GM18870 (cell line): ENCODE measurements around the gene ZNF638.

Experiments
- ATAC-seq: cut with Tn5 transposase; IDR thresholded peaks from one replicate; pipeline ENCODE4 v1.9.1; 2021; ENCODE audit warnings: moderate library complexity; ENCODE audit not compliant: unreplicated experiment

Gene ZNF638

GRCh38 chr2:71469403-71470398 lies 138.1 kb downstream of the ZNF638 start:
- ATAC-seq, result no peak

GRCh38 chr2:71471276-71471675 lies 139.7 kb downstream of the ZNF638 start:
- no peak for ATAC-seq

GRCh38 chr2:71472019-71472418 lies 140.4 kb downstream of the ZNF638 start:
- no peak for ATAC-seq

DNA sequence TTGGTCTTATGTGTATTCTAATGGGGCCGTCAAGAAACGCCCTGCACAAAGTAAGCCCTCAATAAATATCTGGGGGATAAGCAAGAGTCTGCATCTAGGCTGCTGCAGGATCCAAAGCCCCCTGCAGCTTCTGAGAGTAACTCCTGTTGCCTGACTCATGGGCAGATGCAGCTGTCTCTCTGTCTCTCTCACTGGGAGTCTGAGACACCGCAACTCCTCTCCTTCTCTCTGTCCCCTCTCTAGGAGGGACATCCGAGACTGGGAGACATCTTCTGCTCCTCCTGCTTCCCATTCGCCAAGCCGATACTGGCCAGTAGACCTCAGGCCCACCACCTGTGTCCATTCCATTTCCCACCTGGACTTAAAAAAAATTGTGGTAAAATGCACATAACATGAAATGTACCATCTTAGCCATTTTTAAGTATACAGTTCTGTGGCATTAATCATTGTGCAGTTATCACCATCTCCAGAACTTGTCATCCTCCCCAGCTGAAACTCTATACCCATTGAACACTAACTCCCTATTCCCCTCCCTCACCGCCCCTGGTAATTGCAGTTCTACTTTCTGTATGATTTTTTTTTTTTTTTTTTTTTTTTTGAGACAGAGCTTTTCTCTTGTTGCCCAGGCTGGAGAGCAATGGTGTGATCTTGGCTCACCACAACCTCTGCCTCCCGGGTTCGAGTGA lies 141.9 kb downstream of the ZNF638 start:
- ATAC-seq, result no peak

- no peak for ATAC-seq
Measured at GRCh38 chr2:71474116-71474743, 142.6 kb downstream of the ZNF638 start.

DNA sequence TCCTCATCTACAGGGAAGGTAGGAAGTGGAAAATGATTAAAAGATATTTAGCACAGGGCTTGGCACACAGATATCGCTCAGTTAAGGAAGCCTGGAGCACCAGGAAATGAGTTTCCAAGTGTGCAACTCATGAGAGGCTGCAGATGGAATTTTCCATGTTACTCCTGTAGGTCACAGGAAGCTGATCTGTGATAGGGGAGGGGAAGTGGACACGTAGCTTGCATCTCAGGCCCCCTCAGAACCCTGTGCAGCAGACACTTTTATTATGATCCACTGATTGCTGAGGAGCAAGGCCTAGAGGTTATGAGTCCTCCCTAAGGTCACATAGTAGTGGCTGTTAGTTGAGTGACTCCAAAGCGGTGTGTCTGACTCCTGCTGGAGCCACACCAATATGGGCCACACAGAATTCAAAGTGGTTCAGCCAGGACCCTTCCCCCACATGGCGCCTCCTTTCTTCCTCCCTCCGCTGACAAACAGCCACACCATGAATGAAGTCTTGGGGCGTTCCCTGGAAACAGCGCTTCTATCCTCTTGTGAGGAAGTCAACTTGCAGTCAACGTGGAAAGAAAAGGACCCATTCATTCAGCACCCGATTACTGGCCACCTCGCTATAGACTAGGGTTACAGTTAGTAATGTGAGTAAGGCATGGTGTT lies 143.3 kb downstream of the ZNF638 start:
- ATAC-seq, result no peak

- ATAC-seq, result no peak
Measured at GRCh38 chr2:71476495-71476894, 144.9 kb downstream of the ZNF638 start.

GRCh38 chr2:71477231-71477691 lies 145.7 kb downstream of the ZNF638 start:
- no peak for ATAC-seq

DNA sequence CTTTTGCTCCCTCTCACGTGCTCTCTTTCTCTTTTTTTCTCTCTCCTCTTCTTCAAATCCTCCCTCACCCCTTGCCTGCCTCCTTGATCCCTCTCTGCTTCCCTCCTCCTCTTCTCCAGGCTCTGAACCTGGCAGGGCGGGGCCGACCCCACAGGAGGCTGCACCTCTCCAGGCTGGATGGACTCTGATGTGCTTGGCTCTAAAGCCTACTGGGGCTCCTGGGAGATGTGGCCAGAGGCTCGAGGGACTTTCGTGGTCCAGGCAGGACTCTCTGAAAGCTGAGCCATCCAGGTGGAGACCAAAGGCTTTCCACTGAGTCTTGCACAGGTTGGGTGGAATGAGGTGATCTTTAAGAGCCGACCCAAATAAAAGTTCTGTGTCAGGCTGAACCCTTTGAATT lies 147.2 kb downstream of the ZNF638 start:
- no peak for ATAC-seq

DNA sequence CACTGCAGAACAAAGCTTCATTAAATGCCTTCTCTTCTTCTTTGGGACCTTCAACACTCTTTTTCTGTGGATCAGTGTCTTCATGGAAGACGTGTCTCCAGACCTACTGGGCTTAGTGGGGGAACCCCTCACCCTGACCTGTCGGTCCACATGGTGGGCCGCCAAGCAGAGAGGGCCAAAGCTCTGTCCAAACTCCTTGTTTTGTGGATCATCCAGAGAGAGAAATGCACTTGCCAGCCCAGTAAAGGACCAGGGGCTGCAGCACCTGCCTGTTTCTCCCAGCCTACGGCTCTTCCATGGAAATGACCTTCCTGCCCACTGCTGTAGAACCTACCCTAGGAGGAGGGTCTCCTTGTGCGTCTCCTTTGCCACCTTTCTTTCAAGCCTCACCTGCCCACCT lies 147.7 kb downstream of the ZNF638 start:
- no peak for ATAC-seq

- ATAC-seq, result no peak
Measured at GRCh38 chr2:71481111-71481510, 149.5 kb downstream of the ZNF638 start.

GRCh38 chr2:71482055-71482454 lies 150.5 kb downstream of the ZNF638 start:
- ATAC-seq, result no peak

GRCh38 chr2:71483246-71483645 lies 151.7 kb downstream of the ZNF638 start:
- no peak for ATAC-seq

GRCh38 chr2:71484354-71484753 lies 152.8 kb downstream of the ZNF638 start:
- no peak for ATAC-seq
